ENCODE data around the gene NEU4. TPM values are rescaled to one million over a fixed set of nuclear protein-coding genes. Genes with fewer than 3 reads are reported as not detected.
A peak's percentile ranks its signal among the peaks of the same experiment; 100 is the strongest.

The NEU4 gene
- total and polyA plus RNA-seq, 8 donors, result 0.31 to 0.42 TPM; not detected in 6

GRCh38 chr2:241768850-241769249, 40.1 kb upstream of the NEU4 start:
- no peaks in the 10 kb centered on the region for H3K27me3 ChIP-seq
- WGBS, 2 donors, result 90 to 92% methylated on average over 11 of the region's 11 CpGs
- no peak overlapping the region for H3K4me3 ChIP-seq
- FAIRE-seq, result no peak
- no peaks in the 10 kb centered on the region for H3K4me1 ChIP-seq
- H3K9me3 ChIP-seq, result no peaks in the 10 kb centered on the region
- intact Hi-C loops (cut with DNase I), result no loop called here
- no peaks in the 10 kb centered on the region for H3K36me3 ChIP-seq
- no peak for DNase-seq
- TF ChIP-seq CTCF (IDR thresholded peaks at IDR 0.05), result no peak
- no peak overlapping the region for H3K27ac ChIP-seq
- ATAC-seq, result no peak

- no peak for FAIRE-seq
These were observed 39.2 kb upstream of the NEU4 start for GRCh38 chr2:241769819-241770184.

GRCh38 chr2:241770185-241770935, 38.6 kb upstream of the NEU4 start:
- H3K36me3 ChIP-seq, result no peaks in the 10 kb centered on the region
- peak in 1 of 4 donors; percentile 36 for ATAC-seq
- no peak overlapping the region for H3K27ac ChIP-seq
- no peak for FAIRE-seq
- no peaks in the 10 kb centered on the region for H3K9me3 ChIP-seq
- intact Hi-C loops (cut with DNase I), result no loop called here
- no peak overlapping the region for H3K4me3 ChIP-seq
- H3K4me1 ChIP-seq, result no peaks in the 10 kb centered on the region
- H3K27me3 ChIP-seq, result no peaks in the 10 kb centered on the region
- WGBS, 2 donors, result 46 to 51% methylated on average over 27 of the region's 27 CpGs
- peak in 1 of 6 donors; percentile 6 for DNase-seq
- no peak for TF ChIP-seq CTCF (IDR thresholded peaks at IDR 0.05)

More at GRCh38 chr2:241769819-241770184, 39.2 kb upstream of the NEU4 start:
- no peak overlapping the region for H3K4me3 ChIP-seq
- H3K9me3 ChIP-seq, result no peaks in the 10 kb centered on the region
- H3K36me3 ChIP-seq, result no peaks in the 10 kb centered on the region
- H3K27me3 ChIP-seq, result no peaks in the 10 kb centered on the region
- no peaks in the 10 kb centered on the region for H3K4me1 ChIP-seq
- ATAC-seq (peak in 1 of 4 donors; percentile 7), DNase-seq (peak in 1 of 6 donors; percentile 8)
- WGBS, 2 donors, result 74 to 85% methylated on average over 13 of the region's 13 CpGs
- no peak overlapping the region for H3K27ac ChIP-seq
- intact Hi-C loops (cut with DNase I), result no loop called here
- no peak for TF ChIP-seq CTCF (IDR thresholded peaks at IDR 0.05)

- ATAC-seq (no peak), DNase-seq (no peak), FAIRE-seq (no peak)
- no peaks in the 10 kb centered on the region for H3K9me3 ChIP-seq
- no peaks in the 10 kb centered on the region for H3K4me1 ChIP-seq
- no peak for TF ChIP-seq CTCF (IDR thresholded peaks at IDR 0.05)
- no peak overlapping the region for H3K27ac ChIP-seq
- WGBS, 2 donors, result 85 to 87% methylated on average over 12 of the region's 12 CpGs
- no peaks in the 10 kb centered on the region for H3K27me3 ChIP-seq
- no peaks in the 10 kb centered on the region for H3K36me3 ChIP-seq
- H3K4me3 ChIP-seq, result no peak overlapping the region
- intact Hi-C loops (cut with DNase I), result no loop called here
These were observed 38.1 kb upstream of the NEU4 start for GRCh38 chr2:241770936-241771285.

- DNase-seq, result peak in 1 of 6 donors; percentile 12
- Histone ChIP-seq H3K36me3 (no peaks in the 10 kb centered on the region), H3K4me1 (no peaks in the 10 kb centered on the region), H3K27ac (no peak overlapping the region), H3K9me3 (no peaks in the 10 kb centered on the region), H3K4me3 (no peak overlapping the region), H3K27me3 (no peaks in the 10 kb centered on the region)
- FAIRE-seq, result no peak
- TF ChIP-seq CTCF (IDR thresholded peaks at IDR 0.05), result no peak
- WGBS, 2 donors, result 51 to 55% methylated on average over 37 to 38 of the region's 38 CpGs
- peak in 3 of 4 donors; percentile 33 to 45 (median 35) for ATAC-seq
- intact Hi-C loops (cut with DNase I), result no loop called here
These were observed 37.5 kb upstream of the NEU4 start for GRCh38 chr2:241771286-241772062.

Data from pancreas (tissue), 10 donors.